CD14-positive monocyte (primary cell): ENCODE measurements around the gene PLAAT4. TPM values are rescaled to one million over a fixed set of nuclear protein-coding genes. Genes with fewer than 3 reads are reported as not detected.

Experiments
- DNase-seq, 3 donors: peaks; one replicate each; pipeline ENCODE4 v3.0.0-alpha.2; 2011 to 2022
- H2AFZ ChIP-seq: 2 replicates; pipeline ENCODE4 v1.6.0; 2012; ENCODE audit warnings: mild to moderate bottlenecking, low read depth, low read length, inconsistent platforms; ENCODE audit not compliant: insufficient read depth, poor library complexity, severe bottlenecking
- H3K27ac ChIP-seq, 2 donors: 1 replicate in 1 of 2; 2 replicates in 1 of 2; pipeline ENCODE4 v1.5.1; 2012 to 2013; ENCODE audit warnings: low read length in 2 of 2, control low read depth in 1 of 2, inconsistent platforms in 1 of 2, low read depth in 1 of 2, mild to moderate bottlenecking in 1 of 2
- H3K27me3 ChIP-seq, 2 donors: one replicate each; pipeline versions ENCODE4 v1.6.0 to v1.6.1; 2011 to 2013; ENCODE audit warnings: low read length in 2 of 2; ENCODE audit not compliant: control insufficient read depth in 2 of 2, insufficient read depth in 2 of 2
- H3K36me3 ChIP-seq, 2 donors: replicated peaks in 1 of 2; 1 replicate in 1 of 2; 2 replicates in 1 of 2; pipeline versions ENCODE4 v1.5.1 to v1.6.1; 2012 to 2013; ENCODE audit warnings: low read length in 2 of 2, control low read depth in 1 of 2, inconsistent platforms in 1 of 2, mild to moderate bottlenecking in 1 of 2; ENCODE audit not compliant: insufficient read depth in 2 of 2, control insufficient read depth in 1 of 2
- H3K4me1 ChIP-seq, 2 donors: 1 replicate in 1 of 2; 2 replicates in 1 of 2; pipeline versions ENCODE4 v1.5.1 to v1.6.1; 2012 to 2013; ENCODE audit warnings: low read length in 2 of 2, control low read depth in 1 of 2, inconsistent platforms in 1 of 2, mild to moderate bottlenecking in 1 of 2, moderate library complexity in 1 of 2; ENCODE audit not compliant: insufficient read depth in 2 of 2, control insufficient read depth in 1 of 2
- H3K4me2 ChIP-seq: replicated peaks from 2 replicates; pipeline ENCODE3; 2012; ENCODE audit warnings: low read length, moderate library complexity, mild to moderate bottlenecking; ENCODE audit not compliant: poor library complexity, severe bottlenecking; ENCODE audit errors: extremely low read depth
- H3K4me3 ChIP-seq, 3 experiments: fragments of 200-600 bp in 1 of 3; sonication (generic) in 1 of 3; replicated peaks in 1 of 3; 1 replicate in 2 of 3; 2 replicates in 1 of 3; pipeline ENCODE4 v1.5.1; 2011 to 2013; ENCODE audit warnings: low read length in 3 of 3, mild to moderate bottlenecking in 3 of 3, control low read depth in 2 of 3, low read depth in 2 of 3, inconsistent platforms in 1 of 3, moderate library complexity in 1 of 3
- H3K79me2 ChIP-seq: 2 replicates; pipeline ENCODE4 v1.6.0; 2012; ENCODE audit warnings: mild to moderate bottlenecking, control low read depth, inconsistent platforms, low read length, moderate library complexity; ENCODE audit not compliant: insufficient read depth
- H3K9ac ChIP-seq: 2 replicates; pipeline ENCODE4 v1.6.0; 2017; ENCODE audit warnings: low read length, mild to moderate bottlenecking; ENCODE audit not compliant: insufficient read depth, poor library complexity, severe bottlenecking
- H3K9me3 ChIP-seq, 2 donors: replicated peaks in 1 of 2; 1 replicate in 1 of 2; 2 replicates in 1 of 2; pipeline versions ENCODE4 v1.5.1 to v1.6.1; 2012 to 2013; ENCODE audit warnings: low read length in 2 of 2, control low read depth in 1 of 2; ENCODE audit not compliant: control insufficient read depth in 1 of 2, insufficient read depth in 1 of 2
- H4K20me1 ChIP-seq: 2 replicates; pipeline ENCODE4 v1.6.0; 2012; ENCODE audit warnings: mild to moderate bottlenecking, low read length, control low read depth, moderate library complexity; ENCODE audit not compliant: insufficient read depth
- H3K27ac Mint-ChIP-seq, 7 donors: one replicate each; pipeline ENCODE4 v1.8.0; 2020; ENCODE audit warnings: mild to moderate bottlenecking in 7 of 7, mixed read lengths in 7 of 7, moderate library complexity in 6 of 7, inconsistent platforms in 2 of 7
- H3K27me3 Mint-ChIP-seq, 3 donors: one replicate each; pipeline ENCODE4 v1.8.0; 2021 to 2022; ENCODE audit warnings: low read depth in 3 of 3, mild to moderate bottlenecking in 3 of 3, mixed read lengths in 3 of 3, moderate library complexity in 3 of 3, inconsistent platforms in 1 of 3
- H3K36me3 Mint-ChIP-seq, 2 donors: one replicate each; pipeline ENCODE4 v1.8.0; 2020; ENCODE audit warnings: mixed read lengths in 2 of 2, inconsistent platforms in 1 of 2, mild to moderate bottlenecking in 1 of 2
- H3K4me1 Mint-ChIP-seq: one replicate; pipeline ENCODE4 v1.8.0; 2020; ENCODE audit warnings: mild to moderate bottlenecking, mixed read lengths
- H3K4me3 Mint-ChIP-seq, 2 donors: one replicate each; pipeline ENCODE4 v1.8.0; 2020; ENCODE audit warnings: mild to moderate bottlenecking in 2 of 2, mixed read lengths in 2 of 2, moderate library complexity in 1 of 2
- H3K9me3 Mint-ChIP-seq, 7 donors: one replicate each; pipeline ENCODE4 v1.8.0; 2020 to 2022; ENCODE audit warnings: mixed read lengths in 7 of 7, mild to moderate bottlenecking in 6 of 7, moderate library complexity in 6 of 7, inconsistent platforms in 2 of 7
- CTCF ChIP-seq: fragments of 200-600 bp; IDR thresholded peaks from one replicate; pipeline ENCODE4 v1.8.0; 2022; ENCODE audit warnings: antibody characterized with exemption, mild to moderate bottlenecking
- WGBS: methylation state at CpG from one replicate; pipeline ENCODE4 v1.1.5; 2013; ENCODE audit warnings: missing lambda C conversion rate; ENCODE audit not compliant: insufficient coverage; 5-methylcytosine and 5-hydroxymethylcytosine counted together
- intact Hi-C, 2 donors: fragments of 100-400 bp; cut with micrococcal nuclease; formaldehyde crosslinking; loops; one replicate each; pipeline versions ENCODE4 v1.15.0 to v1.15.1; 2023
- polyA plus RNA-seq, 3 donors: library from polyadenylated mRNA; depleted of rRNA in 1 of 3; unstranded in 2 of 3; stranded (reverse) in 1 of 3; fragments of 300-500 nt in 2 of 3; fragments of >200 nt in 1 of 3; fragmentation: Illumina TruSeq in 2 of 3; gene quantifications; 1 replicate in 2 of 3; 2 replicates in 1 of 3; pipeline ENCODE4 v1.2.3, GENCODE V29; 2012 to 2021

The PLAAT4 gene
- polyA plus RNA-seq, 3 donors, result 55.2 to 119 (median 101) TPM

GRCh38 chr11:63557570-63557969 is 21.0 kb downstream of the PLAAT4 start:
- Mint-ChIP-seq H3K36me3 (no peaks in the 10 kb centered on the region), H3K4me3 (no peak overlapping the region), H3K9me3 (no peaks in the 10 kb centered on the region), H3K4me1 (peaks cover 26% of the 10 kb centered on the region), H3K27me3 (peaks cover 0 to 5% (median 4%) of the 10 kb centered on the region in 3 donors), H3K27ac (no peak overlapping the region)
- no peak overlapping the region for H3K9ac ChIP-seq
- H3K9me3 ChIP-seq, result no peaks in the 10 kb centered on the region
- H2AFZ ChIP-seq, result no peak overlapping the region
- no peak overlapping the region for H3K4me2 ChIP-seq
- no peak for TF ChIP-seq CTCF
- H4K20me1 ChIP-seq, result no peaks in the 10 kb centered on the region
- no peak overlapping the region for H3K4me3 ChIP-seq
- peaks cover 15 to 17% of the 10 kb centered on the region in 2 donors for H3K4me1 ChIP-seq
- no peak for DNase-seq
- no peaks in the 10 kb centered on the region for H3K36me3 ChIP-seq
- H3K27ac ChIP-seq, result no peak overlapping the region
- 72% methylated on average over 3 of the region's 7 CpGs for WGBS
- no peaks in the 10 kb centered on the region for H3K27me3 ChIP-seq
- intact Hi-C loops, result no loop called here
- no peaks in the 10 kb centered on the region for H3K79me2 ChIP-seq

- no peaks in the 10 kb centered on the region for H3K27me3 ChIP-seq
- WGBS, result 95% methylated on average over 6 of the region's 7 CpGs
- no peaks in the 10 kb centered on the region for H3K9me3 ChIP-seq
- no peak overlapping the region for H3K4me3 Mint-ChIP-seq
- H3K36me3 ChIP-seq, result no peaks in the 10 kb centered on the region
- TF ChIP-seq CTCF, result no peak
- H3K4me2 ChIP-seq, result no peak overlapping the region
- no peak overlapping the region for H2AFZ ChIP-seq
- H4K20me1 ChIP-seq, result no peaks in the 10 kb centered on the region
- H3K27me3 Mint-ChIP-seq, result peaks cover 0 to 5% (median 1%) of the 10 kb centered on the region in 3 donors
- intact Hi-C loops, result no loop called here
- no peak overlapping the region for H3K9ac ChIP-seq
- H3K27ac Mint-ChIP-seq, result no peak overlapping the region
- H3K4me3 ChIP-seq, result no peak overlapping the region
- DNase-seq, result no peak
- H3K4me1 Mint-ChIP-seq, result peaks cover 20% of the 10 kb centered on the region
- H3K27ac ChIP-seq, result no peak overlapping the region
- no peaks in the 10 kb centered on the region for H3K79me2 ChIP-seq
- H3K9me3 Mint-ChIP-seq, result no peaks in the 10 kb centered on the region
- no peaks in the 10 kb centered on the region for H3K36me3 Mint-ChIP-seq
- H3K4me1 ChIP-seq, result peaks cover 11 to 14% of the 10 kb centered on the region in 2 donors
Measured at GRCh38 chr11:63558459-63559157, 22.0 kb downstream of the PLAAT4 start.
